MCF 10A (cell line): ENCODE data around the gene ZNF182. TPM values are rescaled to one million over a fixed set of nuclear protein-coding genes. Genes with fewer than 3 reads are reported as not detected.
"Not testable (repeated sequence)": the region's sequence is repeated elsewhere in the genome, so short reads cannot be mapped to it uniquely, and the experiment has no call there.

Experiments used
- BruUV-seq: library from RNA; stranded (reverse); fragments of 400-500 nt; replicated peaks from 2 replicates; lab custom pipeline; 2021; lab: Mats Ljungman, UMichigan
- CTCF ChIA-PET: fragments of 300-600 bp; sonication (Branson Sonifier 250); formaldehyde crosslinking; extraction: SDS; loops from one replicate; lab custom pipeline; 2021; ENCODE audit warnings: antibody characterized with exemption, inconsistent platforms; lab: Yijun Ruan, JAX
- POLR2A ChIA-PET: fragments of 300-600, 350-650 bp; sonication (Branson Sonifier 250); formaldehyde crosslinking; extraction: SDS; loops from one replicate; lab custom pipeline; 2020; ENCODE audit warnings: antibody characterized with exemption, inconsistent platforms; lab: Yijun Ruan, JAX
- DNase-seq: peaks from one replicate; pipeline ENCODE4 v3.0.0-alpha.2; 2018; ENCODE audit not compliant: unreplicated experiment
- H3K27ac Mint-ChIP-seq: one replicate; pipeline ENCODE4 v1.8.0; 2022; ENCODE audit warnings: mild to moderate bottlenecking, low read depth, mixed read lengths; ENCODE audit not compliant: unreplicated experiment
- H3K27me3 Mint-ChIP-seq: one replicate; pipeline ENCODE4 v1.8.0; 2022; ENCODE audit warnings: mixed read lengths; ENCODE audit not compliant: insufficient read depth, unreplicated experiment
- H3K36me3 Mint-ChIP-seq: one replicate; pipeline ENCODE4 v1.8.0; 2022; ENCODE audit warnings: mild to moderate bottlenecking, moderate library complexity, mixed read lengths; ENCODE audit not compliant: insufficient read depth, unreplicated experiment
- H3K4me1 Mint-ChIP-seq: one replicate; pipeline ENCODE4 v1.8.0; 2022; ENCODE audit warnings: mixed read lengths; ENCODE audit not compliant: insufficient read depth, unreplicated experiment
- H3K4me3 Mint-ChIP-seq: one replicate; pipeline ENCODE4 v1.8.0; 2022; ENCODE audit warnings: mild to moderate bottlenecking, moderate library complexity, mixed read lengths; ENCODE audit not compliant: unreplicated experiment
- H3K9me3 Mint-ChIP-seq: one replicate; pipeline ENCODE4 v1.8.0; 2022; ENCODE audit warnings: mixed read lengths; ENCODE audit not compliant: unreplicated experiment
- intact Hi-C: fragments of 100-400 bp; cut with micrococcal nuclease; formaldehyde crosslinking; loops from 2 replicates; pipeline ENCODE4 v1.14.1; 2022
- total RNA-seq: library from RNA; stranded (reverse); gene quantifications from 2 replicates; pipeline ENCODE4 v1.2.3, GENCODE V29; 2022
- TF ChIP-seq, protein P1 (sequence below): fragments of 200-600 bp; IDR thresholded peaks from one replicate; pipeline ENCODE4 v1.8.0; 2022; ENCODE audit warnings: antibody characterized with exemption, mild to moderate bottlenecking; ENCODE audit not compliant: unreplicated experiment

Gene ZNF182
- total RNA-seq, 1 experiment from 2014 or later, result 6.0 TPM

- ChIA-PET CTCF (interaction anchor here (0.5 to 1.8 kb wide), 9 partner anchors 10 to 387 kb away, joined by 3 to 20 read pairs (median 5); no protein-coding TSS in a partner anchor), POLR2A (no interaction called here)
- peaks cover 5% of the 10 kb centered on the region for H3K4me1 Mint-ChIP-seq
- H3K36me3 Mint-ChIP-seq, result no peaks in the 10 kb centered on the region
- no peak overlapping the region for H3K4me3 Mint-ChIP-seq
- peaks cover 5% of the 10 kb centered on the region for H3K9me3 Mint-ChIP-seq
- no peak for DNase-seq
- no peaks in the 10 kb centered on the region for H3K27me3 Mint-ChIP-seq
- intact Hi-C loops, result loop anchor here (5.0 to 10.0 kb wide), 5 partner anchors 36 to 833 kb away; partner anchors contain the start of genes ARAF, UBA1 and UXT
- no peak overlapping the region for H3K27ac Mint-ChIP-seq
- no TSS peak for BruUV-seq
- TF ChIP-seq, protein P1, sequence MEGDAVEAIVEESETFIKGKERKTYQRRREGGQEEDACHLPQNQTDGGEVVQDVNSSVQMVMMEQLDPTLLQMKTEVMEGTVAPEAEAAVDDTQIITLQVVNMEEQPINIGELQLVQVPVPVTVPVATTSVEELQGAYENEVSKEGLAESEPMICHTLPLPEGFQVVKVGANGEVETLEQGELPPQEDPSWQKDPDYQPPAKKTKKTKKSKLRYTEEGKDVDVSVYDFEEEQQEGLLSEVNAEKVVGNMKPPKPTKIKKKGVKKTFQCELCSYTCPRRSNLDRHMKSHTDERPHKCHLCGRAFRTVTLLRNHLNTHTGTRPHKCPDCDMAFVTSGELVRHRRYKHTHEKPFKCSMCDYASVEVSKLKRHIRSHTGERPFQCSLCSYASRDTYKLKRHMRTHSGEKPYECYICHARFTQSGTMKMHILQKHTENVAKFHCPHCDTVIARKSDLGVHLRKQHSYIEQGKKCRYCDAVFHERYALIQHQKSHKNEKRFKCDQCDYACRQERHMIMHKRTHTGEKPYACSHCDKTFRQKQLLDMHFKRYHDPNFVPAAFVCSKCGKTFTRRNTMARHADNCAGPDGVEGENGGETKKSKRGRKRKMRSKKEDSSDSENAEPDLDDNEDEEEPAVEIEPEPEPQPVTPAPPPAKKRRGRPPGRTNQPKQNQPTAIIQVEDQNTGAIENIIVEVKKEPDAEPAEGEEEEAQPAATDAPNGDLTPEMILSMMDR, result no peak
Observed at GRCh38 chrX:48028091-48028490, 24.3 kb upstream of the ZNF182 start.

- BruUV-seq, H3K36me3 Mint-ChIP-seq, H3K4me1 Mint-ChIP-seq, H3K4me3 Mint-ChIP-seq, H3K27me3 Mint-ChIP-seq, H3K9me3 Mint-ChIP-seq, H3K27ac Mint-ChIP-seq, DNase-seq, POLR2A ChIA-PET: not testable (repeated sequence)
- CTCF ChIA-PET, result interaction anchor here (0.5 to 2.1 kb wide), 22 partner anchors 11 to 988 kb away, joined by 3 to 20 read pairs (median 4); no protein-coding TSS in a partner anchor
- intact Hi-C loops, result loop anchor here (5.0 to 10.0 kb wide), 5 partner anchors 35 to 833 kb away; partner anchors contain the start of genes ARAF, UBA1 and UXT
Observed at GRCh38 chrX:48027545-48027944, 23.8 kb upstream of the ZNF182 start.

- Mint-ChIP-seq H3K4me3 (no peak overlapping the region), H3K4me1 (peaks cover 5% of the 10 kb centered on the region), H3K27ac (no peak overlapping the region), H3K9me3 (no peaks in the 10 kb centered on the region), H3K36me3 (no peaks in the 10 kb centered on the region), H3K27me3 (no peaks in the 10 kb centered on the region)
- ChIA-PET CTCF (interaction anchor here (0.6 to 2.1 kb wide), 4 partner anchors 23 to 490 kb away, joined by 3 to 14 read pairs (median 4); no protein-coding TSS in a partner anchor), POLR2A (interaction anchor here (0.7 kb wide), 1 partner anchor 9 kb away, joined by 3 read pairs; no protein-coding TSS in a partner anchor)
- peak; percentile 76 for DNase-seq
- BruUV-seq, result no TSS peak
- TF ChIP-seq, protein P1, result peak; percentile 42
- intact Hi-C loops, result loop anchor here (1.0 to 10.0 kb wide), 6 partner anchors 33 to 831 kb away; partner anchors contain the start of genes ARAF, UBA1, UXT and ZNF81
Observed at GRCh38 chrX:48025561-48025960, 21.8 kb upstream of the ZNF182 start.

GRCh38 chrX:48022738-48023137, 18.9 kb upstream of the ZNF182 start:
- intact Hi-C loops, result loop anchor here (10.0 kb wide), 1 partner anchor 828 kb away; the partner anchor contains the start of gene UBA1
- H3K4me3 Mint-ChIP-seq, result no peak overlapping the region
- H3K27ac Mint-ChIP-seq, result no peak overlapping the region
- peaks cover 5% of the 10 kb centered on the region for H3K4me1 Mint-ChIP-seq
- H3K36me3 Mint-ChIP-seq, result no peaks in the 10 kb centered on the region
- BruUV-seq, result no TSS peak
- H3K27me3 Mint-ChIP-seq, result no peaks in the 10 kb centered on the region
- TF ChIP-seq, protein P1, result no peak
- DNase-seq, result no peak
- ChIA-PET POLR2A (no interaction called here), CTCF (no interaction called here)
- no peaks in the 10 kb centered on the region for H3K9me3 Mint-ChIP-seq
